Coronary artery (tissue), 2 donors: ENCODE results near the gene CCND3.
"Not testable (repeated sequence)": the region's sequence is repeated elsewhere in the genome, so short reads cannot be mapped to it uniquely, and the experiment has no call there.

Source experiments
- DNase-seq: peaks from one replicate; pipeline ENCODE4 v3.0.0-alpha.2; 2017; ENCODE audit warnings: low spot score
- H3K27ac ChIP-seq, 2 donors: fragments of 200-600 bp; sonication (generic); one replicate each; pipeline ENCODE4 v1.5.1; 2016 to 2019
- H3K4me3 ChIP-seq: fragments of 200-600 bp; sonication (generic); 2 replicates; pipeline ENCODE4 v1.5.1; 2016; ENCODE audit warnings: mild to moderate bottlenecking, moderate library complexity
- TF ChIP-seq, protein P1 (sequence below): fragments of 200-600 bp; sonication (generic); IDR thresholded peaks from one replicate; pipeline ENCODE4 v1.5.1; 2019; ENCODE audit warnings: antibody characterized with exemption

The CCND3 gene

GRCh38 chr6:41947581-41948220, 6.1 kb upstream of the CCND3 start:
- H3K27ac ChIP-seq = no peak overlapping the region
- no peak for DNase-seq
- TF ChIP-seq, protein P1, sequence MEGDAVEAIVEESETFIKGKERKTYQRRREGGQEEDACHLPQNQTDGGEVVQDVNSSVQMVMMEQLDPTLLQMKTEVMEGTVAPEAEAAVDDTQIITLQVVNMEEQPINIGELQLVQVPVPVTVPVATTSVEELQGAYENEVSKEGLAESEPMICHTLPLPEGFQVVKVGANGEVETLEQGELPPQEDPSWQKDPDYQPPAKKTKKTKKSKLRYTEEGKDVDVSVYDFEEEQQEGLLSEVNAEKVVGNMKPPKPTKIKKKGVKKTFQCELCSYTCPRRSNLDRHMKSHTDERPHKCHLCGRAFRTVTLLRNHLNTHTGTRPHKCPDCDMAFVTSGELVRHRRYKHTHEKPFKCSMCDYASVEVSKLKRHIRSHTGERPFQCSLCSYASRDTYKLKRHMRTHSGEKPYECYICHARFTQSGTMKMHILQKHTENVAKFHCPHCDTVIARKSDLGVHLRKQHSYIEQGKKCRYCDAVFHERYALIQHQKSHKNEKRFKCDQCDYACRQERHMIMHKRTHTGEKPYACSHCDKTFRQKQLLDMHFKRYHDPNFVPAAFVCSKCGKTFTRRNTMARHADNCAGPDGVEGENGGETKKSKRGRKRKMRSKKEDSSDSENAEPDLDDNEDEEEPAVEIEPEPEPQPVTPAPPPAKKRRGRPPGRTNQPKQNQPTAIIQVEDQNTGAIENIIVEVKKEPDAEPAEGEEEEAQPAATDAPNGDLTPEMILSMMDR = no peak
- no peak overlapping the region for H3K4me3 ChIP-seq

DNA sequence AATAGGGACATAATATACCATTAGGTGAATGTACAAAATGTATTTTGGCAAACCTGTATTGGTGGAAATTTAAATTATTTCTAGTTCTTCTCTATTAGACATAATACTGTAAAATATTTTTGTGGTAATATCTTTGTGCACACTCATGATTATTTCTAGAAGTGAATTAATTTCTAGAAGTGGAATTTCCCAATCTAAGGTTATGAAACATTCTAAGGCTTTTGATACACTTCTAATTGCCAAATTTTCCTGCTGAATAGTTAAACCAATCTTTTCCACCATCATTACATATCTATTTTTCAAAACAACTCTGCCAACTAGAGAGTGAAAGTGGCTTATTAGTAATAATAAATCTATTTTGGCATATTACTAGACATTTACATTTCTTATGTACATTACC, 1.8 kb upstream of the CCND3 start:
- no peak overlapping the region for H3K27ac ChIP-seq
- no peak for DNase-seq
- no peak overlapping the region for H3K4me3 ChIP-seq
- TF ChIP-seq, protein P1 = no peak

DNA sequence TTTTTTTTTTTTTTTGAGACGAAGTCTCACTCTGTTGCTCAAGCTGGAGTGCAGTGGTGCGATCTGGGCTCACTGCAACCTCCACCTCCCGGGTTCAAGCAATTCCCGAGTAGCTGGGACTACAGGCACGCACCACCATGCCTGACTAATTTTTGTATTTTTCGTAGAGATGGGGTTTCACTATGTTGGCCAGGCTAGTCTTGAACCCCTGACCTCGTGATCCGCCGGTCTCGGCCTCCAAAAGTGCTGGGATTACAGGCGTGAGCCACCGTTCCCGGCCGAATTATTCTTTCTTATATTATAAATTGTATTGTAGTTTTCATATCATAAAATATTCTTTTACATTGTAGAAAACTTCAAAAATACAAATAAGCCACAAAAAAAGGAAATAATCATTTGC, 1.3 kb upstream of the CCND3 start:
- H3K4me3 ChIP-seq, H3K27ac ChIP-seq, DNase-seq: not testable (repeated sequence)

- DNase-seq = no peak
- TF ChIP-seq, protein P1 = no peak
- peak overlapping the region; percentile 92 for H3K4me3 ChIP-seq
- H3K27ac ChIP-seq = peak overlapping the region; percentile 61 to 87
Observed at GRCh38 chr6:41942067-41942851, 651 bp upstream of the CCND3 start.

DNA sequence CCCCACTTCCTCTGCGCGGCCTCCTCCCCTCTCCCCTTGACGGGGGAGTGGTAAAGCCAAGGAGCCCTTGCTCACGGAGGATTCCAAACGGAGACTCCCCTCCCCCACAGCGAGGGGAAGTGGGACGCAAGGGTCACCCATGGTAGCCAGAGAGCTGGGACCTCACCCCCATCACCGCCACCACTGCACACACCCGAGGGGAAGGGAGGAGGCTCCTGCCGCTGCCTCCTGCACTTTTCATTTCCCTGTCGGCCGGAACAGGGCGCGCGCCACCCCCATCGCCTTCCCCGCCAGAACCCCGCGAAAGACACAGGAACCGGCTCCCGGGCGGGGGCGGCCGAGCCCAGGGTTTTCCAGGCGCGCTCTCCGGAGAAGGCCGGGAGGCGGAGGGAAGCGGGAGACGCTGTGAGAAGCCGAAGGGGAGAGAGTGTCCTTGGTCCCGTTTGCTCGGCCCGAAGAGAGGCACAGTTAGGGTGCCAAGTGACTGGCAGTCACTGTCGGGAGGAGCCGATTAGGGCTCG, 789 bp downstream of the CCND3 start:
- DNase-seq = peak; percentile 76
- H3K27ac ChIP-seq = peak overlapping the region; percentile 61 to 87

GRCh38 chr6:41939848-41940758, 1.5 kb downstream of the CCND3 start:
- Histone ChIP-seq H3K4me3 (peak overlapping the region; percentile 92), H3K27ac (peak overlapping the region; percentile 61 to 87)
- no peak for DNase-seq
- TF ChIP-seq, protein P1 = no peak

More for the DNA sequence above, 789 bp downstream of the CCND3 start:
- TF ChIP-seq, protein P1 = no peak
- peak overlapping the region; percentile 92 for H3K4me3 ChIP-seq
